ENCODE results near the gene EIF4A2. TPM values are rescaled to one million over a fixed set of nuclear protein-coding genes. Genes with fewer than 3 reads are reported as not detected.

The EIF4A2 gene
- total RNA-seq, 1 experiment from 2014 or later: 574 TPM

DNA sequence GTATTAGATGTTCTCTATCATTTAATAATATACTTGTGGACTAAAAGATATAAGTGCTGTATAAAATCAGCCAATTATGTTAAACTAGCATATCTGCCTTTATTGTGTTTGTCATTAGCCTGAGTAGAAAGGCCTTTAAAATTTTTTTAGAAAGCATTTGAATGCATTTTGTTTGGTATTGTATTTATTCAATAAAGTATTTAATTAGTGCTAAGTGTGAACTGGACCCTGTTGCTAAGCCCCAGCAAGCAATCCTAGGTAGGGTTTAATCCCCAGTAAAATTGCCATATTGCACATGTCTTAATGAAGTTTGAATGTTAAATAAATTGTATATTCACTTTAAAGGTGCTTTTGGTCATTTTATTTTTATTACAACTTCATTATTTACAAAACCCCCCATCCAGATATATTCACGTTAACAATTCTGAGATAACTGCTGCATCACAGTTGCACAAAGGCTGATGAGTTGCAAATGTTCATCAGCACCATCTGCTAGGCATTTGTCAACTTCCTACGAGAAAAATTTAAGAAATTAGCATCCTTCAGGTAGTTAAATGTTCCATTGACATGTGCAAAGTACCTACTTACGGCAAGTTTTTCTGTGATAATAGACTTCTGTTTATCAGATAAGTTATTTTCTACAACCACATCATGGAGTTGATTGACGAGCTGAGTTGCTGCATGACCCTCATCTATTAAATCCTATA is 6.3 kb downstream of the EIF4A2 start (continued):
- TF ChIP-seq, protein P1, sequence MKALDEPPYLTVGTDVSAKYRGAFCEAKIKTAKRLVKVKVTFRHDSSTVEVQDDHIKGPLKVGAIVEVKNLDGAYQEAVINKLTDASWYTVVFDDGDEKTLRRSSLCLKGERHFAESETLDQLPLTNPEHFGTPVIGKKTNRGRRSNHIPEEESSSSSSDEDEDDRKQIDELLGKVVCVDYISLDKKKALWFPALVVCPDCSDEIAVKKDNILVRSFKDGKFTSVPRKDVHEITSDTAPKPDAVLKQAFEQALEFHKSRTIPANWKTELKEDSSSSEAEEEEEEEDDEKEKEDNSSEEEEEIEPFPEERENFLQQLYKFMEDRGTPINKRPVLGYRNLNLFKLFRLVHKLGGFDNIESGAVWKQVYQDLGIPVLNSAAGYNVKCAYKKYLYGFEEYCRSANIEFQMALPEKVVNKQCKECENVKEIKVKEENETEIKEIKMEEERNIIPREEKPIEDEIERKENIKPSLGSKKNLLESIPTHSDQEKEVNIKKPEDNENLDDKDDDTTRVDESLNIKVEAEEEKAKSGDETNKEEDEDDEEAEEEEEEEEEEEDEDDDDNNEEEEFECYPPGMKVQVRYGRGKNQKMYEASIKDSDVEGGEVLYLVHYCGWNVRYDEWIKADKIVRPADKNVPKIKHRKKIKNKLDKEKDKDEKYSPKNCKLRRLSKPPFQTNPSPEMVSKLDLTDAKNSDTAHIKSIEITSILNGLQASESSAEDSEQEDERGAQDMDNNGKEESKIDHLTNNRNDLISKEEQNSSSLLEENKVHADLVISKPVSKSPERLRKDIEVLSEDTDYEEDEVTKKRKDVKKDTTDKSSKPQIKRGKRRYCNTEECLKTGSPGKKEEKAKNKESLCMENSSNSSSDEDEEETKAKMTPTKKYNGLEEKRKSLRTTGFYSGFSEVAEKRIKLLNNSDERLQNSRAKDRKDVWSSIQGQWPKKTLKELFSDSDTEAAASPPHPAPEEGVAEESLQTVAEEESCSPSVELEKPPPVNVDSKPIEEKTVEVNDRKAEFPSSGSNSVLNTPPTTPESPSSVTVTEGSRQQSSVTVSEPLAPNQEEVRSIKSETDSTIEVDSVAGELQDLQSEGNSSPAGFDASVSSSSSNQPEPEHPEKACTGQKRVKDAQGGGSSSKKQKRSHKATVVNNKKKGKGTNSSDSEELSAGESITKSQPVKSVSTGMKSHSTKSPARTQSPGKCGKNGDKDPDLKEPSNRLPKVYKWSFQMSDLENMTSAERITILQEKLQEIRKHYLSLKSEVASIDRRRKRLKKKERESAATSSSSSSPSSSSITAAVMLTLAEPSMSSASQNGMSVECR (CRISPR knock-in tag; IDR thresholded peaks at IDR 0.05; ENCODE audit: borderline replicate concordance): no peak

DNA sequence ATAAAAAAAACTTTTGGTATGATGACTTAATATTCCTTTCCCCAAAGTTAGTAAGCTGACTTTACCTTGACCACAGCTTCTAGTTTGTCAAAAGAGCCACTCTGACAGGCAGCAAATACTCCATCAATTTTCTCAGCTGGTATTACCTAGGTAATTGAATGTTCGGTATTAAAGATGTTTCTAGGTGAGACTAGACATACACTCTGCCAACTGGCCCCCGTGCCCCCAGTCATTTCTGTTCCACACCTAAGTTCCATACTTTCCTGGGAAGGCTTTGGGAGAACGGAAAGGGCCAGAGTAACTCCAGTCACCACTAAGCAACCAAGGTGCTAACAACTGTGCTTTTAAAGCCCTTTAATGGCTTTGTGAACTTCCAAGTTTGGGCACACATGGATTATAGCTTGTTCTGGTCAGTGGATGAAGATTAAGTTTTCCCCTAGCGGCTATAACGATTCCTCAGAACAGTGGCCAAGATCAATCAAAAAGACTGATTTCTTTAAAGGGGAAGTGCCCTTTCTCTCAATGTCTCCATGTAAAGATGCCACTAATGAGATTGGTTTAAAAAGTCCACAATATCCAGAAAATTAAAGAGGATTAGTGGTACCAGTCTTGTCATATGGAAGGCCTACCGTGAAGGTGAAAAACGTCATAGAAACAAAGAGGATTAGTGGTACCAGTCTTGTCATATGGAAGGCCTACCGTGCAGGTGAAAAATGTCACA is 7.0 kb downstream of the EIF4A2 start:
- CTCF ChIA-PET: interaction anchor here (0.7 kb wide), 1 partner anchor 201 kb away, joined by 3 read pairs; no protein-coding TSS in a partner anchor
- POLR2A ChIA-PET: interaction anchor here (0.6 to 1.1 kb wide), 3 partner anchors 17 to 204 kb away, joined by 3 to 4 read pairs (median 3); no protein-coding TSS in a partner anchor
- ATAC-seq: peak; percentile 49
- Mint-ChIP-seq H3K4me3 (no peak overlapping the region), H3K27me3 (ENCODE audit: low read depth) (no peaks in the 10 kb centered on the region), H3K9me3 (no peaks in the 10 kb centered on the region), H3K4me1 (peaks cover 18% of the 10 kb centered on the region), H3K27ac (peak overlapping the region; percentile 73; the same call in 1 of the 2 replicates), H3K36me3 (peaks cover 85% of the 10 kb centered on the region)
- no peak for DNase-seq (ENCODE audit: low spot score)
- TF ChIP-seq, protein P2, sequence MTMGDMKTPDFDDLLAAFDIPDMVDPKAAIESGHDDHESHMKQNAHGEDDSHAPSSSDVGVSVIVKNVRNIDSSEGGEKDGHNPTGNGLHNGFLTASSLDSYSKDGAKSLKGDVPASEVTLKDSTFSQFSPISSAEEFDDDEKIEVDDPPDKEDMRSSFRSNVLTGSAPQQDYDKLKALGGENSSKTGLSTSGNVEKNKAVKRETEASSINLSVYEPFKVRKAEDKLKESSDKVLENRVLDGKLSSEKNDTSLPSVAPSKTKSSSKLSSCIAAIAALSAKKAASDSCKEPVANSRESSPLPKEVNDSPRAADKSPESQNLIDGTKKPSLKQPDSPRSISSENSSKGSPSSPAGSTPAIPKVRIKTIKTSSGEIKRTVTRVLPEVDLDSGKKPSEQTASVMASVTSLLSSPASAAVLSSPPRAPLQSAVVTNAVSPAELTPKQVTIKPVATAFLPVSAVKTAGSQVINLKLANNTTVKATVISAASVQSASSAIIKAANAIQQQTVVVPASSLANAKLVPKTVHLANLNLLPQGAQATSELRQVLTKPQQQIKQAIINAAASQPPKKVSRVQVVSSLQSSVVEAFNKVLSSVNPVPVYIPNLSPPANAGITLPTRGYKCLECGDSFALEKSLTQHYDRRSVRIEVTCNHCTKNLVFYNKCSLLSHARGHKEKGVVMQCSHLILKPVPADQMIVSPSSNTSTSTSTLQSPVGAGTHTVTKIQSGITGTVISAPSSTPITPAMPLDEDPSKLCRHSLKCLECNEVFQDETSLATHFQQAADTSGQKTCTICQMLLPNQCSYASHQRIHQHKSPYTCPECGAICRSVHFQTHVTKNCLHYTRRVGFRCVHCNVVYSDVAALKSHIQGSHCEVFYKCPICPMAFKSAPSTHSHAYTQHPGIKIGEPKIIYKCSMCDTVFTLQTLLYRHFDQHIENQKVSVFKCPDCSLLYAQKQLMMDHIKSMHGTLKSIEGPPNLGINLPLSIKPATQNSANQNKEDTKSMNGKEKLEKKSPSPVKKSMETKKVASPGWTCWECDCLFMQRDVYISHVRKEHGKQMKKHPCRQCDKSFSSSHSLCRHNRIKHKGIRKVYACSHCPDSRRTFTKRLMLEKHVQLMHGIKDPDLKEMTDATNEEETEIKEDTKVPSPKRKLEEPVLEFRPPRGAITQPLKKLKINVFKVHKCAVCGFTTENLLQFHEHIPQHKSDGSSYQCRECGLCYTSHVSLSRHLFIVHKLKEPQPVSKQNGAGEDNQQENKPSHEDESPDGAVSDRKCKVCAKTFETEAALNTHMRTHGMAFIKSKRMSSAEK (CRISPR knock-in tag; IDR thresholded peaks at IDR 0.05; ENCODE audit: borderline replicate concordance): peak; percentile 98
- TF ChIP-seq EMX1 (CRISPR knock-in tag; IDR thresholded peaks at IDR 0.05): peak; percentile 98
- peak; percentile 62; the same call in 1 of the 2 replicates for TF ChIP-seq ZNF232 (CRISPR knock-in tag; IDR thresholded peaks at IDR 0.05)
- TF ChIP-seq, protein P3, sequence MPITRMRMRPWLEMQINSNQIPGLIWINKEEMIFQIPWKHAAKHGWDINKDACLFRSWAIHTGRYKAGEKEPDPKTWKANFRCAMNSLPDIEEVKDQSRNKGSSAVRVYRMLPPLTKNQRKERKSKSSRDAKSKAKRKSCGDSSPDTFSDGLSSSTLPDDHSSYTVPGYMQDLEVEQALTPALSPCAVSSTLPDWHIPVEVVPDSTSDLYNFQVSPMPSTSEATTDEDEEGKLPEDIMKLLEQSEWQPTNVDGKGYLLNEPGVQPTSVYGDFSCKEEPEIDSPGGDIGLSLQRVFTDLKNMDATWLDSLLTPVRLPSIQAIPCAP (CRISPR knock-in tag; IDR thresholded peaks at IDR 0.05): peak; percentile 19; the same call in 1 of the 2 replicates
- TF ChIP-seq GABPB1 (CRISPR knock-in tag; IDR thresholded peaks at IDR 0.05): no peak
- TF ChIP-seq NFYB (CRISPR knock-in tag; conservative IDR thresholded peaks at IDR 0.05; ENCODE audit: low read depth): no peak
- TF ChIP-seq ZNF671 (CRISPR knock-in tag; IDR thresholded peaks at IDR 0.05): peak; percentile 98
- TF ChIP-seq CREB1 (CRISPR knock-in tag; IDR thresholded peaks at IDR 0.05): peak; percentile 79; the same call in 1 of the 2 replicates
- TF ChIP-seq, protein P4, sequence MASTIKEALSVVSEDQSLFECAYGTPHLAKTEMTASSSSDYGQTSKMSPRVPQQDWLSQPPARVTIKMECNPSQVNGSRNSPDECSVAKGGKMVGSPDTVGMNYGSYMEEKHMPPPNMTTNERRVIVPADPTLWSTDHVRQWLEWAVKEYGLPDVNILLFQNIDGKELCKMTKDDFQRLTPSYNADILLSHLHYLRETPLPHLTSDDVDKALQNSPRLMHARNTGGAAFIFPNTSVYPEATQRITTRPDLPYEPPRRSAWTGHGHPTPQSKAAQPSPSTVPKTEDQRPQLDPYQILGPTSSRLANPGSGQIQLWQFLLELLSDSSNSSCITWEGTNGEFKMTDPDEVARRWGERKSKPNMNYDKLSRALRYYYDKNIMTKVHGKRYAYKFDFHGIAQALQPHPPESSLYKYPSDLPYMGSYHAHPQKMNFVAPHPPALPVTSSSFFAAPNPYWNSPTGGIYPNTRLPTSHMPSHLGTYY (CRISPR knock-in tag; IDR thresholded peaks at IDR 0.05): peak; percentile 97
- TF ChIP-seq, protein P5, sequence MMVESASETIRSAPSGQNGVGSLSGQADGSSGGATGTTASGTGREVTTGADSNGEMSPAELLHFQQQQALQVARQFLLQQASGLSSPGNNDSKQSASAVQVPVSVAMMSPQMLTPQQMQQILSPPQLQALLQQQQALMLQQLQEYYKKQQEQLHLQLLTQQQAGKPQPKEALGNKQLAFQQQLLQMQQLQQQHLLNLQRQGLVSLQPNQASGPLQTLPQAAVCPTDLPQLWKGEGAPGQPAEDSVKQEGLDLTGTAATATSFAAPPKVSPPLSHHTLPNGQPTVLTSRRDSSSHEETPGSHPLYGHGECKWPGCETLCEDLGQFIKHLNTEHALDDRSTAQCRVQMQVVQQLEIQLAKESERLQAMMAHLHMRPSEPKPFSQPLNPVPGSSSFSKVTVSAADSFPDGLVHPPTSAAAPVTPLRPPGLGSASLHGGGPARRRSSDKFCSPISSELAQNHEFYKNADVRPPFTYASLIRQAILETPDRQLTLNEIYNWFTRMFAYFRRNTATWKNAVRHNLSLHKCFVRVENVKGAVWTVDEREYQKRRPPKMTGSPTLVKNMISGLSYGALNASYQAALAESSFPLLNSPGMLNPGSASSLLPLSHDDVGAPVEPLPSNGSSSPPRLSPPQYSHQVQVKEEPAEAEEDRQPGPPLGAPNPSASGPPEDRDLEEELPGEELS (CRISPR knock-in tag; IDR thresholded peaks at IDR 0.05): no peak
- TF ChIP-seq, protein P6, sequence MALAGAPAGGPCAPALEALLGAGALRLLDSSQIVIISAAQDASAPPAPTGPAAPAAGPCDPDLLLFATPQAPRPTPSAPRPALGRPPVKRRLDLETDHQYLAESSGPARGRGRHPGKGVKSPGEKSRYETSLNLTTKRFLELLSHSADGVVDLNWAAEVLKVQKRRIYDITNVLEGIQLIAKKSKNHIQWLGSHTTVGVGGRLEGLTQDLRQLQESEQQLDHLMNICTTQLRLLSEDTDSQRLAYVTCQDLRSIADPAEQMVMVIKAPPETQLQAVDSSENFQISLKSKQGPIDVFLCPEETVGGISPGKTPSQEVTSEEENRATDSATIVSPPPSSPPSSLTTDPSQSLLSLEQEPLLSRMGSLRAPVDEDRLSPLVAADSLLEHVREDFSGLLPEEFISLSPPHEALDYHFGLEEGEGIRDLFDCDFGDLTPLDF (CRISPR knock-in tag; IDR thresholded peaks at IDR 0.05): no peak
- peak; percentile 88; the same call in 1 of the 2 replicates for TF ChIP-seq ATF1 (CRISPR knock-in tag; IDR thresholded peaks at IDR 0.05)
- no peak for TF ChIP-seq ZNF219 (CRISPR knock-in tag; IDR thresholded peaks at IDR 0.05; ENCODE audit: borderline replicate concordance)
- no peak for TF ChIP-seq MYBL2 (CRISPR knock-in tag; IDR thresholded peaks at IDR 0.05)
- peak; percentile 98 for TF ChIP-seq NFATC4 (CRISPR knock-in tag; IDR thresholded peaks at IDR 0.05)
